Fibroblast of skin of left biceps (primary cell): ENCODE data around the gene BCL2L2.
"Not testable (repeated sequence)": the region's sequence is repeated elsewhere in the genome, so short reads cannot be mapped to it uniquely, and the experiment has no call there.

Experiments
- DNase-seq, 2 experiments: peaks; one replicate each; pipeline ENCODE4 v3.0.0-alpha.2; 2013; ENCODE audit warnings: low read depth in 2 of 2

BCL2L2 gene

GRCh38 chr14:23306412-23307145 is at the start of gene BCL2L2:
BCL2L2 (plus strand) TSS chr14:23306833; CDS start chr14:23307768, 935 bp downstream.
- DNase-seq: peak in 1 of 2 experiments; percentile 58

DNA sequence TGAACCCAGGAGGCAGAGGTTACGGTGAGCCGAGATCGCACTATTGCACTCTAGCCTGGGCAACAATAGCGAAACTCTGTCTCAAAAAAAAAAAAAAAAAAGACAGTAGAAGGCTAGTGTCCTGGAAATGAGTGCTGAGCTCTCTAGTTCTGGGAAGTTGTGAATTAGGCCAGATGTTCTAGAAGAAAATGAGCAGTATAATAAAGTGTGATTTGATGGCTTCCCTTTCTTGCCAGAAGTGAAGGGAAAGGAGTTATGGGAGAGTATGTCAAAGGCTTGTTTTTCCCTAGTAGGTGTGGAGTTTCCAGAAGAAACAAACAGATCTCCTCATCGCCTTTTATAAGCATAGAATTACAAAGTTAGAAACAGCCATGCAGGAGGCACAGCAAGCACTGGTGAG is 48.4 kb upstream of the BCL2L2 start:
- no peak for DNase-seq

- no peak for DNase-seq
Measured at GRCh38 chr14:23259426-23259825, 47.2 kb upstream of the BCL2L2 start.

- DNase-seq: not testable (repeated sequence)
Measured at GRCh38 chr14:23260849-23261248, 45.8 kb upstream of the BCL2L2 start.

DNA sequence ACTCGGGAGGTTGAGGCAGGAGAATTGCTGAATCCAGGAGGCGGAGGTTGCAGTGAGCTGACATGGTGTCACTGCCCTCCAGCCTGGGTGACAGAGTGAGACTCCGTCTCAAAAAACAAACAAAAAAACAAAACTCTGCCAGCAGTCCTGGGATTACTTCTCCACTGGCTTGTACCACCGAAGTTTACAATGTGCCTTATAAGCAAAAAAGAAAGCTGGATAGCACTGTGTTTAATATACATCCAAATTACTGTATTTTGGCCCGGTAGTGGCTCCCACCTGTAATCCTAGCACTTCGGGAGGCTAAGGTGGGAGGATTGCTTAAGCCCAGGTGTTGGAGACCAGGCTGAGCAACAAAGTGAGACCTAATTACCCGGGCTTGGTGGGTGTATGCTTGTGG is 37.4 kb upstream of the BCL2L2 start:
- no peak for DNase-seq

- no peak for DNase-seq
Measured at GRCh38 chr14:23275412-23275811, 31.2 kb upstream of the BCL2L2 start.

- no peak for DNase-seq
Measured at GRCh38 chr14:23277189-23277588, 29.4 kb upstream of the BCL2L2 start.

GRCh38 chr14:23277928-23278327 is 28.7 kb upstream of the BCL2L2 start:
- DNase-seq: not testable (repeated sequence)

DNA sequence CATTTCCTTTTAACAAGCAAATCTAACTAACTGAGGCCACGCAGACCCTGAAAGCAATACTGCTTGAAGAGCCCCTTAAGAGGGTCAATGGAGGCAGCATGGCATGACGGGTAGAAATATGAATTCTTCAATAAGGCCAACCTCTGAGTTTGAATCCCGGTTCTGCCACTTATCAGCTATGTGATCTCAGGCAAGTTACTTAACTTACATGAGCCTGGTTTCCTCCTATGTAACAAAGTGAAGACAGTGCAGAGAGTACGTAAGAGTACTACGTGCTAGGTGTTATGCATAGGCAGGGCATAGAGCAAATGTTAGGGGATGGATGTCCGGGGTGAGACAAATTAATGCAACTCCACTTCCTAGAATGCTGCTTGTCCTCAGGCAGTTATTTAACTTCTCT is 25.4 kb upstream of the BCL2L2 start:
- no peak for DNase-seq

DNA sequence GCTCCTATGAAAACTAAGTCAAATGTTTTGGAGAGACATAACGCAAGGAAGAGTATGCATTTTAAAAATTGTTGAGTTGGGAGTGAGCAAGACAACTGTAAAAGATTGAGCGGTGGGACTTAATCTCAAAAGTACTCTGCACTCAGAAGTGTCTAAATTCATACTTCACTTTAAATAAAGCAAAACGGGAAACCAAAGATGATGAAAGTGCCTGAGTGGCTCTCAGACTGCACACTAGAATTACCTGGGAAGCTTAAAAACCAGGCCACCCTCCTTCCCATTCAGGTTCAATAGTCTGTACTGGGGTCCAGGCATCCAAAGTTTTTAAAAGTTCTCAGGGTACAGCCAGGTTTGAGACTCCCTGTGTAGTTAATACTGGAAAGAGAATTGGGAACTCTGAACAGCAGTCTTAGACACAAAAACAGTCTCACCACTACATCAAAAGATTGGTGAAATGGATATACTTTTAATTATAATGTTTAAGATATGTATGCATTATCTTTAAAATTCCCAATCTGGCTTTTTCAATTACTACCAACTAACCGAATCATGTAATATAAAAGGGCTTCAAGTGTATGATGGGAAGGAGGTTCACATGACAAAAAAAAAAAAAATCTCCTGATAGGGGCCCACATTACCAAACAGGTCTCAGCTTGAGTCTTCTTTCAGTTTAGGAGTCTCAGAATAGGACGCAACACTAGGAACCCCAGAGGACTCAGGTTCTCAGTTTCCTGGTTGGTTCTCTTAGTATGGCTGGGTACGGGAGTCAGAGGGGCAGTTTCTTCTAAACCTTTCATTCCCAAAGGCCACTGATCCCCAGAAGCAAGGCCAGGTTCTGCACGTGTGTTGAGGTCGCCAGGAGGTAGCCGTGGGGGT is 21.7 kb upstream of the BCL2L2 start:
- no peak for DNase-seq

DNA sequence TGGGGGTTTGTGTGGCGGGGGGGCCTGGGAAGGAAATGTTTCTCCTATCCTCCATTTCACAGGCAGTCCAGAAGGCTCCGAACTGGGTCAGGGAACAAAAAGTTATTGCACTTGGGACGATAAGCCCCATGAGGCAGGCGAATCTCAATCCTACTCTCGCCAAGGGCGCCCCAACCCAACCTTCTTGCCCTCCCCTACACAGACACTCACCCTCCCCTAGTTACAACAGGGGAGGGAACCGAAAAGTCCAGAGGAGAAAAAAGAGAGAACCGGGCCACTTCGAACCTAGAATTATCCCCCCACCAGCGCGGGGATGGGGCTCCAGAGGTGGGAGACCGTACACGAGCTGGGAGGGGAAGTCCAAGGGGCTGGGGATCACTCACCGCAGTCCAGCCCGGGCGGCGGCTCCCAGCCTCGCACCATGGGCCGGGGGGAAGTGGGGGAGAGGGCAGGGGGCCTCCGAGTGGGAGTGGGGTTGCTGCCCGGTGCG is 21.1 kb upstream of the BCL2L2 start:
- DNase-seq: no peak

DNA sequence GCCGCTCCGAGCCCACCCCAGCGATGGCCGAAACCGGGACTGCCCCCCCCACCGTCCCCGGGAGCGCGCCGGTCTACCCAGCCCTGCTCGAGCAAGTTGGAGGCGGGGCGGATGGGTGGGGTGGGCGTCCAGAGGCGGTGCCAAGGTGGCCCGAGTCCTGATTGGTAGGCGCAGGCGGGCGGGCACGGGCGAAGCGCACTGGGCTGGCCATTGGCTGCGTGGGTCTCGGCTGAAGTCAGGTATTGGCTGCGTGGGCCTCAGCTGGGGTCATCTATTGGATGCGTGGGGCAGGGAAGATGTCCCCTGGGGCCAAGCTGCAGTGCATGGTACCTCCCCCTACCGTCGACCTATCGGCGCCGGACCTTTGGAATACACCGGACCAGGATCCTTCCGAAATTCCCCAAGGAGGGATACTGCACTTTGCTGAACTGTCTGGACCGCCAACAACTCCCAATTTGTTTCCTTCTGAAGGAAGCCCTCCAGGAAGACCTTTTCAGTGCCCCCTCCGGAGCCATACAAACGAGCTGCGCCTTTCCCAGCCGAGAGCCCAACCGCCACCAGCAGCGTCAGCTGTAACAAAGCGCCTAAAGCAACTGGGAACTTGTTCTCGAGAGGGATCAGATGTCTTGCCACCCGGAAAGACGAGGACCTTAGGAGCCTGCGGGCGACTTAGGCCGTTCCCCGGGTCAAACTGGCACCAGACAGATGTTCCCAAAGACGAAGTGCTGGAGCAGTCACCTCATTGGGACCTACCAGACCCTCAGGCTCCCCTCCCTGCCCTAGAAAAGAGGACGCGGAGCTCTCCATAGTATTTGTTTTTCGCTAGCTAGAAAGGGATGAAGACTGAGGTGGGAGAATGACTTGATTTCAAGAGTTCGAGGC is 20.4 kb upstream of the BCL2L2 start, which contains the start of gene HOMEZ:
HOMEZ (minus strand) TSS at position 113 of the 882 bp plus-strand sequence. CDS start 180 bp downstream, outside the sequence.
- peak; percentile 95 for DNase-seq

GRCh38 chr14:23286902-23287479 is 19.6 kb upstream of the BCL2L2 start:
- no peak for DNase-seq

DNA sequence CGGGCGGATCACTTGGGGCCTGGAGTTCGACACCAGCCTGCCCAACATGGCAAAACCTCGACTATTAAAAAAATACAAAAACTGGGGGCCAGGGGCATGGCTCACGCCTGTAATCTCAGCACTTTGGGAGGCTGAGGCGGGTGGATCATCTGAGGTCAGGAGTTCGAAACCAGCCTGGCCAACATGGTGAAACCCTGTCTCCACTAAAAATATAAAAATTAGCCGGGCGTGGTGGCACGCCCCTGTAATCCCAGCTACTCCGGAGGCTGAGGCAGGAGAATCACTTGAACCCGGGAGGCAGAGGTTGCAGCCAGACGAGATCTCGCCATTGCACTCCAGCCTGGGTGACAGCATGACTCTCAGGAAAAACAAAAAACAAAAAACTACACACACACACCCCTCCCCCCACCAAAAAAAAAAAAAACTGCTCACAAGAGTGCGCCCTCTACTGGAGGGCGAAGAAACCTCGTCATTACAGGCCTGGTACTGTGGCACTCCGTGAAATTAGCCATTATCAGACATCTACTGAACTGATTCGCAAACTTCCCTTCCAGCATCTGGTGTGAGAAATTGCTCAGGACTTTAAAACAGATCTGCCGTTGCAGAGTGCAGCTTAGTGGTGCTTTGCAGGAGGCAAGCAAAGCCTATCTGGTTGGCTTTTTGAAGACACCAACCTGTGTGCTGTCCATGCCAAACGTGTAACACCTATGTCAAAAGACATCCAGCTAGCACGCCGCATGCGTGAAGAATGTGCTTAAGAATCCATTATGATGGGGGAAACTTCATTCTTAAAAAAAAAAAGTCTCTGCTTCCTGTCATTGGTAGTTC is 11.7 kb upstream of the BCL2L2 start:
- no peak for DNase-seq

- no peak for DNase-seq
Measured at GRCh38 chr14:23296012-23296777, 10.4 kb upstream of the BCL2L2 start.

- DNase-seq: no peak
Measured at GRCh38 chr14:23297096-23297495, 9.5 kb upstream of the BCL2L2 start.

DNA sequence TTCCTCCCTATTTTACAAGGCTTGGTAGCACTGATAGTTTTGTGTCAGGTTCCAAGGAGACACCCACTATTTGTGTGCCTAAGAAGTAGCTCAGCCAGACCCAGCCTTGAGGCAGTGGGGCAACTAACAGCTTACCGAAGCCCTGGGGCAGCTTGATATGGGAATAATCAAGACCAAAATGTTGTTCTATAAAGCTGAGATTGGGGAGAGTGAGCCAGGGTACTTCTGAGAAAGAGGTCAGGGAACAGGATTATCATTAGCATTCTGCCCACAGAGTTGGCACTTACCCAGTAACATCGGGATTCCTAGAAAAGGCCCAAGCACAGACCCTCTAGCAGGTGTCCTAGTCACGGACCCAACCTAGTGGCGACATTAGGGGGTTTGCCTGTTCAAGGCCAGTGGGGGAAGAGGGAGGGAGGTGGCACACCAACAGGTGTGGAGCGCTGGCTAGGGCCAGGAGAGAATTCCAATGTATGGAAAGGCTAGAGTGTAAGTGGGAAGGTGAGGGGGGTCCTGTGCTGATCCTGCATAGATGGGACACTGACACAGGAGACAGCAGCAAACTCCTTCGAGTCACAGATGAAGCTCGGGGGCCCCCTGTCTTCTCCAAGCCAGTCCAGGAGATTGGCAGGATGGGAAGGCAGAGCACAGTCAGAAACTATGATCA is 8.9 kb upstream of the BCL2L2 start:
- DNase-seq: no peak

DNA sequence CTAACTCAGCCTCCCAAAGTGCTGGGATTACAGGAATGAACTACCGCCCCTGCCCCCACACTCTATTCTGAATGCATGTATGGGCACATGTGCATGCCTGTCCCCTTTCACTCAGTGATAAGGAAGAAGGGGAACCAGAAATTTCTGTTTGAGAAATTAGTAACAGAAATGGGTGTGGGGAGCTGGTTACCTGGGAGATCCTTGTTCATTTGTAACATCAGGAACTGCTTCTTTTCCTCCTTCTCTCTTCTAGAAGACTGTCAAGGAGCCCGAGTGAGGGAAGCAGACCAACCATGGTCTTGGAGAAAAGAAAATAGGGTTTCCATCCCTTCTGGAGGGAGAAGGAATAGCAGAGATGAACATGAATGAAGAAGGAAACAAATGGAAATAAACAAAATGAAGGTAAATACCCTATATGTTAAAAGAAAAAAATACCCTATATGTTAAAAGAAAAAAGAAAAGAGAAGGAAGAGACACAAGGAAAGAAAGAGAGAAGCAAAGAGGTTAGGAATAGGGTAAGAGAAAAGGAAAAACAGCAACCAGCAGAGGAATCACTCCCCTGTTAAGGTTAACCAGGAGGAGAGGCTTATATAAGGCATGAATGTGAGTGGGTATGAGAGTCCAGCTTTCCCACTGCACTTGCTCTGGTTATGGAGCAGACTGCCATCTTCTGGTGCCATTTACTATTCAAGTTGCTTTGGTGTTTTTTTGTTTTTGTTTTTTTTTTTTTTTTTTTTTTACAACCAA is 7.2 kb upstream of the BCL2L2 start:
- no peak for DNase-seq
